Cardiac muscle cell (in vitro differentiated cells and primary cell): Measurements from ENCODE around the gene HDHD2. TPM values are rescaled to one million over a fixed set of nuclear protein-coding genes. Genes with fewer than 3 reads are reported as not detected.

Experiments used
- DNase-seq, 2 donors: peaks; one replicate each; pipeline versions ENCODE4 v3.0.0 to v3.0.0-alpha.2; 2010 to 2017; ENCODE audit warnings: low read depth in 1 of 2, low spot score in 1 of 2
- H3K27ac ChIP-seq: fragments of 200-600 bp; sonication (generic); 2 replicates; pipeline ENCODE4 v1.5.1; 2016
- H3K27me3 ChIP-seq: fragments of 200-600 bp; sonication (generic); 2 replicates; pipeline ENCODE4 v1.6.0; 2016; ENCODE audit warnings: control low read depth
- H3K36me3 ChIP-seq: fragments of 200-600 bp; sonication (generic); 2 replicates; pipeline ENCODE4 v1.5.1; 2016; ENCODE audit warnings: control low read depth
- H3K4me1 ChIP-seq: fragments of 200-600 bp; sonication (generic); 2 replicates; pipeline ENCODE4 v1.8.1; 2017; ENCODE audit warnings: low read depth, mild to moderate bottlenecking, mixed run types
- H3K4me3 ChIP-seq: fragments of 200-600 bp; sonication (generic); 2 replicates; pipeline ENCODE4 v1.5.1; 2016; ENCODE audit warnings: mild to moderate bottlenecking
- H3K9me3 ChIP-seq: fragments of 200-600 bp; sonication (generic); 2 replicates; pipeline ENCODE4 v1.5.1; 2017; ENCODE audit warnings: low read depth, mild to moderate bottlenecking, control low read depth
- CTCF ChIP-seq: IDR thresholded peaks from 2 replicates; pipeline ENCODE4 v1.5.1; 2012; ENCODE audit warnings: low read depth, mild to moderate bottlenecking, low read length
- polyA plus RNA-seq: library from polyadenylated mRNA; unstranded; fragments of >200 nt; fragmentation: Nextera tagmentation; extraction: Ambion mirVana; gene quantifications from 2 replicates; pipeline ENCODE4 v1.2.1, GENCODE V29; 2016
- total RNA-seq: library from RNA; depleted of rRNA; stranded (reverse); fragments of >200 nt; gene quantifications from 2 replicates; pipeline ENCODE4 v1.2.3, GENCODE V29; 2016

Gene HDHD2
- total and polyA plus RNA-seq, 2 experiments from 2014 or later, result 55.4 to 92.5 TPM

- H3K4me1 ChIP-seq, result peaks cover 25% of the 10 kb centered on the region
- DNase-seq, result no peak
- H3K27me3 ChIP-seq, result no peaks in the 10 kb centered on the region
Observed at GRCh38 chr18:47077111-47077510, 73.2 kb downstream of the HDHD2 start.

GRCh38 chr18:47075098-47075883 lies 75.0 kb downstream of the HDHD2 start:
- no peak for TF ChIP-seq CTCF
- Histone ChIP-seq H3K27ac (peak overlapping the region; percentile 90), H3K4me3 (no peak overlapping the region), H3K36me3 (no peaks in the 10 kb centered on the region), H3K9me3 (no peaks in the 10 kb centered on the region), H3K27me3 (no peaks in the 10 kb centered on the region), H3K4me1 (peaks cover 25% of the 10 kb centered on the region)
- DNase-seq, result peak; percentile 1 to 64

More at GRCh38 chr18:47077111-47077510, 73.2 kb downstream of the HDHD2 start:
- no peak overlapping the region for H3K4me3 ChIP-seq
- H3K36me3 ChIP-seq, result no peaks in the 10 kb centered on the region
- H3K27ac ChIP-seq, result no peak overlapping the region
- H3K9me3 ChIP-seq, result no peaks in the 10 kb centered on the region
- no peak for TF ChIP-seq CTCF

GRCh38 chr18:47067648-47068047 lies 82.7 kb downstream of the HDHD2 start:
- TF ChIP-seq CTCF, result no peak
- Histone ChIP-seq H3K36me3 (no peaks in the 10 kb centered on the region), H3K4me1 (no peaks in the 10 kb centered on the region), H3K4me3 (no peak overlapping the region), H3K27ac (no peak overlapping the region), H3K27me3 (no peaks in the 10 kb centered on the region), H3K9me3 (no peaks in the 10 kb centered on the region)
- DNase-seq, result no peak

GRCh38 chr18:47063096-47063495 lies 87.2 kb downstream of the HDHD2 start:
- no peak for TF ChIP-seq CTCF
- Histone ChIP-seq H3K27me3 (no peaks in the 10 kb centered on the region), H3K9me3 (no peaks in the 10 kb centered on the region), H3K36me3 (no peaks in the 10 kb centered on the region), H3K4me3 (no peak overlapping the region), H3K4me1 (no peaks in the 10 kb centered on the region), H3K27ac (no peak overlapping the region)
- no peak for DNase-seq

GRCh38 chr18:47062471-47062870 lies 87.8 kb downstream of the HDHD2 start:
- Histone ChIP-seq H3K27me3 (no peaks in the 10 kb centered on the region), H3K27ac (no peak overlapping the region), H3K9me3 (no peaks in the 10 kb centered on the region), H3K36me3 (no peaks in the 10 kb centered on the region), H3K4me1 (no peaks in the 10 kb centered on the region), H3K4me3 (no peak overlapping the region)
- TF ChIP-seq CTCF, result no peak
- DNase-seq, result no peak

Other genes with a start within 250 kb of the HDHD2 start
- gene PIAS2, start 233.0 kb downstream of the HDHD2 start, total RNA-seq, result 29.8 and 37.8 TPM in 2 replicates
- 32.3 and 37.3 TPM in 2 replicates for gene PIAS2, start 233.0 kb downstream of the HDHD2 start, polyA plus RNA-seq
- 4.8 and 19.6 TPM in 2 replicates for gene KATNAL2, start 232.9 kb downstream of the HDHD2 start, total RNA-seq
- 11.3 and 15.7 TPM in 2 replicates for gene KATNAL2, start 232.9 kb downstream of the HDHD2 start, polyA plus RNA-seq
- gene ELOA2, start 114.9 kb downstream of the HDHD2 start, total RNA-seq, result not detected in 2 replicates
- gene ELOA2, start 114.9 kb downstream of the HDHD2 start, polyA plus RNA-seq, result 0.32 TPM in 1 of 2 replicates, not detected in the other
- gene IER3IP1, start 25.9 kb upstream of the HDHD2 start, total RNA-seq, result 8.2 and 14.6 TPM in 2 replicates
- gene IER3IP1, start 25.9 kb upstream of the HDHD2 start, polyA plus RNA-seq, result 32.1 and 34.3 TPM in 2 replicates
- not detected in 2 replicates for gene SKOR2, start 101.2 kb upstream of the HDHD2 start, total RNA-seq
- not detected in 2 replicates for gene SKOR2, start 101.2 kb upstream of the HDHD2 start, polyA plus RNA-seq